Osteoblast (primary cell): ENCODE data around the gene VDAC1. TPM values are rescaled to one million over a fixed set of nuclear protein-coding genes. Genes with fewer than 3 reads are reported as not detected.

Experiments
- DNase-seq: peaks from one replicate; pipeline ENCODE4 v3.0.0; 2011; ENCODE audit warnings: low spot score, mixed read lengths; ENCODE audit not compliant: insufficient read length; ENCODE audit errors: missing footprints
- H2AFZ ChIP-seq: 2 replicates; pipeline ENCODE4 v1.6.0; 2011; ENCODE audit warnings: mild to moderate bottlenecking, low read length
- H3K27ac ChIP-seq: 2 replicates; pipeline ENCODE4 v1.5.1; 2011; ENCODE audit warnings: mild to moderate bottlenecking, low read depth, low read length, moderate library complexity
- H3K27me3 ChIP-seq: 2 replicates; pipeline ENCODE4 v1.6.0; 2012; ENCODE audit warnings: mild to moderate bottlenecking, control low read depth, inconsistent platforms, low read length, moderate library complexity; ENCODE audit not compliant: insufficient read depth
- H3K36me3 ChIP-seq: 2 replicates; pipeline ENCODE4 v1.5.1; 2011; ENCODE audit warnings: mild to moderate bottlenecking, low read length, control low read depth, moderate library complexity; ENCODE audit not compliant: insufficient read depth
- H3K4me1 ChIP-seq: 2 replicates; pipeline ENCODE4 v1.5.1; 2011; ENCODE audit warnings: mild to moderate bottlenecking, low read length, control low read depth, moderate library complexity; ENCODE audit not compliant: insufficient read depth
- H3K4me2 ChIP-seq: 2 replicates; pipeline ENCODE4 v1.6.0; 2011; ENCODE audit warnings: mild to moderate bottlenecking, low read length; ENCODE audit not compliant: insufficient read depth
- H3K4me3 ChIP-seq: fragments of 200-600 bp; sonication (generic); 3 replicates; pipeline ENCODE4 v1.5.1; 2012; ENCODE audit warnings: mild to moderate bottlenecking, low read length, inconsistent platforms; ENCODE audit not compliant: insufficient read depth
- H3K79me2 ChIP-seq: 2 replicates; pipeline ENCODE4 v1.6.0; 2012; ENCODE audit warnings: mild to moderate bottlenecking, low read length, control low read depth, inconsistent platforms; ENCODE audit not compliant: insufficient read depth
- H3K9me3 ChIP-seq: 2 replicates; pipeline ENCODE4 v1.5.1; 2011; ENCODE audit warnings: low read depth, low read length, control low read depth
- H4K20me1 ChIP-seq: 2 replicates; pipeline ENCODE4 v1.6.0; 2012; ENCODE audit warnings: mild to moderate bottlenecking, low read length, control low read depth; ENCODE audit not compliant: insufficient read depth
- CTCF ChIP-seq: IDR thresholded peaks from 2 replicates; pipeline ENCODE4 v1.5.1; 2011; ENCODE audit warnings: mild to moderate bottlenecking, low read depth, low read length, moderate library complexity; ENCODE audit errors: extremely low read depth
- total RNA-seq: library from RNA; depleted of rRNA; stranded (reverse); fragments of >200 nt; gene quantifications from 2 replicates; pipeline ENCODE4 v1.2.3, GENCODE V29; 2012

The VDAC1 gene
- total RNA-seq, 1 donor = 264 TPM

DNA sequence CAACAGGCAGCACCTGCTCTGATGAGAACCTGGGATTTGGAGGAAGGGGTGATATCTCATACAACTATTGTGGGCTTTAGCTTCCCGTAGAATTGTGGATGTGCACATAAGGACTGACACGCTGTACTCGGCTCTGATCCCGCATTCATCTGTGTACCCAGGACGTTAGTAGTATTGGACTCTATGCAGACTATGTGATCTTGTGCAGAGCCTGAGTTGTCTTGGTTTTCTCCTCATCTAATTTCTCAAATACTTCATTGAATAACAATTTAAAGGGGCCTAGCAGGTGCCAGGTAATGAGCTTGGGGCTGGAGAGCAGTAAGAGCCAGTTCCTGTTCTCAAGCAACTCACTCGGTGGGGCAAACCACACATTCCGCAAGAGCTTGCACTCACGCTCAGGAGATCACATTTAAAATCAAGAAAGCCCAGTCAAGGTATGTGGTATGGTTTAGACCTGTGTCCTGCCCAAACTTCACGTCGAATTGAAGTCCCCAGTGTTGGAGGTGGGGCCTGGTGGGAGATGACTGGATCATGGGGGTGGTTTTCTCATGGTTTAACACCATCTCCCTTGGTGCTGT lies 51.1 kb downstream of the VDAC1 start:
- Histone ChIP-seq H2AFZ (peak overlapping the region; percentile 9), H3K79me2 (peaks cover 12% of the 10 kb centered on the region), H3K4me1 (peaks cover 16% of the 10 kb centered on the region), H4K20me1 (peaks cover 7% of the 10 kb centered on the region), H3K4me2 (peak overlapping the region; percentile 25), H3K9me3 (no peaks in the 10 kb centered on the region), H3K36me3 (peaks cover 31% of the 10 kb centered on the region), H3K27ac (peak overlapping the region; percentile 63), H3K27me3 (no peaks in the 10 kb centered on the region), H3K4me3 (no peak overlapping the region)
- DNase-seq = no peak
- TF ChIP-seq CTCF = no peak

GRCh38 chr5:133952729-133953567 lies 51.8 kb downstream of the VDAC1 start:
- H3K36me3 ChIP-seq = peaks cover 27% of the 10 kb centered on the region
- H2AFZ ChIP-seq = peak overlapping the region; percentile 33
- H3K27ac ChIP-seq = peak overlapping the region; percentile 63
- no peak overlapping the region for H3K4me3 ChIP-seq
- peaks cover 16% of the 10 kb centered on the region for H3K4me1 ChIP-seq
- H3K9me3 ChIP-seq = no peaks in the 10 kb centered on the region
- peaks cover 9% of the 10 kb centered on the region for H3K79me2 ChIP-seq
- peaks cover 7% of the 10 kb centered on the region for H4K20me1 ChIP-seq
- H3K27me3 ChIP-seq = no peaks in the 10 kb centered on the region
- TF ChIP-seq CTCF = no peak
- peak overlapping the region; percentile 25 for H3K4me2 ChIP-seq
- DNase-seq = peak; percentile 88

GRCh38 chr5:133950821-133951612 lies 53.8 kb downstream of the VDAC1 start:
- H3K27me3 ChIP-seq = no peaks in the 10 kb centered on the region
- no peak overlapping the region for H3K4me3 ChIP-seq
- DNase-seq = no peak
- no peaks in the 10 kb centered on the region for H3K9me3 ChIP-seq
- TF ChIP-seq CTCF = no peak
- no peak overlapping the region for H3K4me2 ChIP-seq
- H3K36me3 ChIP-seq = peaks cover 13% of the 10 kb centered on the region
- no peak overlapping the region for H2AFZ ChIP-seq
- no peaks in the 10 kb centered on the region for H4K20me1 ChIP-seq
- peaks cover 18% of the 10 kb centered on the region for H3K4me1 ChIP-seq
- H3K27ac ChIP-seq = no peak overlapping the region
- no peaks in the 10 kb centered on the region for H3K79me2 ChIP-seq
